Suprapubic skin (tissue), 4 donors: ENCODE data around the gene SLC66A2. TPM values are rescaled to one million over a fixed set of nuclear protein-coding genes. Genes with fewer than 3 reads are reported as not detected.
A peak's percentile ranks its signal among the peaks of the same experiment; 100 is the strongest.

Experiments
- DNase-seq, 2 donors: peaks; one replicate each; pipeline ENCODE4 v3.0.0-alpha.2; 2019; ENCODE audit warnings: low spot score in 2 of 2
- H3K27ac ChIP-seq: fragments of 200-600 bp; sonication (generic); one replicate; pipeline ENCODE4 v1.5.1; 2019
- H3K27me3 ChIP-seq: fragments of 200-600 bp; sonication (generic); one replicate; pipeline ENCODE4 v1.5.1; 2019
- H3K36me3 ChIP-seq: fragments of 200-600 bp; sonication (generic); one replicate; pipeline ENCODE4 v1.5.1; 2019
- H3K4me1 ChIP-seq: fragments of 200-600 bp; sonication (generic); one replicate; pipeline ENCODE4 v1.5.1; 2019
- H3K4me3 ChIP-seq: fragments of 200-600 bp; sonication (generic); one replicate; pipeline ENCODE4 v1.5.1; 2019; ENCODE audit warnings: mild to moderate bottlenecking
- H3K9me3 ChIP-seq: fragments of 200-600 bp; sonication (generic); one replicate; pipeline ENCODE4 v1.5.1; 2019
- EP300 ChIP-seq: sonication (generic); formaldehyde crosslinking; IDR thresholded peaks from one replicate; pipeline ENCODE4 v1.6.1; 2017; ENCODE audit warnings: antibody characterized with exemption
- POLR2A ChIP-seq, 2 donors: fragments of 450-650 bp; IDR thresholded peaks; one replicate each; pipeline ENCODE4 v1.6.1; 2017; ENCODE audit warnings: antibody characterized with exemption in 2 of 2, mild to moderate bottlenecking in 2 of 2, moderate library complexity in 2 of 2
- POLR2AphosphoS5 ChIP-seq, 3 donors: sonication (generic); formaldehyde crosslinking; IDR thresholded peaks; one replicate each; pipeline ENCODE4 v1.6.1; 2017; ENCODE audit warnings: antibody characterized with exemption in 3 of 3
- WGBS: methylation state at CpG from one replicate; pipeline ENCODE4 v1.1.5; 2018; 5-methylcytosine and 5-hydroxymethylcytosine counted together
- total RNA-seq, 4 donors: library from RNA; depleted of rRNA; stranded (reverse); fragments of >200 nt; gene quantifications; one replicate each; pipeline ENCODE4 v1.1.0, GENCODE V29; 2016
- TF ChIP-seq, protein P1 (sequence below), 2 donors: fragments of 200-600 bp in 1 of 2; fragments of 450-650 bp in 1 of 2; sonication (generic) in 1 of 2; IDR thresholded peaks; one replicate each; pipeline ENCODE4 v1.5.1; 2016 to 2019; ENCODE audit warnings: antibody characterized with exemption in 2 of 2, mild to moderate bottlenecking in 1 of 2, moderate library complexity in 1 of 2

The SLC66A2 gene
- total RNA-seq, 4 donors from 2014 or later: 53.4 to 84.7 (median 79.3) TPM

- H3K9me3 ChIP-seq: no peaks in the 10 kb centered on the region
- peaks cover 20% of the 10 kb centered on the region for H3K27me3 ChIP-seq
- peak in 1 of 2 donors; percentile 47 for DNase-seq
- H3K27ac ChIP-seq: no peak overlapping the region
- no peak overlapping the region for H3K4me3 ChIP-seq
- TF ChIP-seq POLR2AphosphoS5 (IDR thresholded peaks at IDR 0.05) (no peak), EP300 (no peak), POLR2A (IDR thresholded peaks at IDR 0.05) (no peak)
- TF ChIP-seq, protein P1, sequence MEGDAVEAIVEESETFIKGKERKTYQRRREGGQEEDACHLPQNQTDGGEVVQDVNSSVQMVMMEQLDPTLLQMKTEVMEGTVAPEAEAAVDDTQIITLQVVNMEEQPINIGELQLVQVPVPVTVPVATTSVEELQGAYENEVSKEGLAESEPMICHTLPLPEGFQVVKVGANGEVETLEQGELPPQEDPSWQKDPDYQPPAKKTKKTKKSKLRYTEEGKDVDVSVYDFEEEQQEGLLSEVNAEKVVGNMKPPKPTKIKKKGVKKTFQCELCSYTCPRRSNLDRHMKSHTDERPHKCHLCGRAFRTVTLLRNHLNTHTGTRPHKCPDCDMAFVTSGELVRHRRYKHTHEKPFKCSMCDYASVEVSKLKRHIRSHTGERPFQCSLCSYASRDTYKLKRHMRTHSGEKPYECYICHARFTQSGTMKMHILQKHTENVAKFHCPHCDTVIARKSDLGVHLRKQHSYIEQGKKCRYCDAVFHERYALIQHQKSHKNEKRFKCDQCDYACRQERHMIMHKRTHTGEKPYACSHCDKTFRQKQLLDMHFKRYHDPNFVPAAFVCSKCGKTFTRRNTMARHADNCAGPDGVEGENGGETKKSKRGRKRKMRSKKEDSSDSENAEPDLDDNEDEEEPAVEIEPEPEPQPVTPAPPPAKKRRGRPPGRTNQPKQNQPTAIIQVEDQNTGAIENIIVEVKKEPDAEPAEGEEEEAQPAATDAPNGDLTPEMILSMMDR (IDR thresholded peaks at IDR 0.05): no peak
- no peaks in the 10 kb centered on the region for H3K36me3 ChIP-seq
- WGBS: 91% methylated on average over 15 of the region's 15 CpGs
- H3K4me1 ChIP-seq: no peaks in the 10 kb centered on the region
Measured at GRCh38 chr18:79862562-79862961, 88.9 kb downstream of the SLC66A2 start.

- TF ChIP-seq POLR2A (IDR thresholded peaks at IDR 0.05): no peak
- TF ChIP-seq, protein P1 (IDR thresholded peaks at IDR 0.05): no peak
- no peak for TF ChIP-seq POLR2AphosphoS5 (IDR thresholded peaks at IDR 0.05)
- TF ChIP-seq EP300: no peak
- DNase-seq: no peak
- peaks cover 20% of the 10 kb centered on the region for H3K27me3 ChIP-seq
- H3K4me3 ChIP-seq: no peak overlapping the region
- no peak overlapping the region for H3K27ac ChIP-seq
- 86% methylated on average over 2 of the region's 2 CpGs for WGBS
- H3K36me3 ChIP-seq: no peaks in the 10 kb centered on the region
- no peaks in the 10 kb centered on the region for H3K9me3 ChIP-seq
- H3K4me1 ChIP-seq: peaks cover 5% of the 10 kb centered on the region
Measured at GRCh38 chr18:79861687-79862086, 89.8 kb downstream of the SLC66A2 start.

- H3K9me3 ChIP-seq: no peaks in the 10 kb centered on the region
- H3K4me1 ChIP-seq: peaks cover 15% of the 10 kb centered on the region
- TF ChIP-seq EP300: no peak
- TF ChIP-seq, protein P1 (IDR thresholded peaks at IDR 0.05): no peak
- TF ChIP-seq POLR2A (IDR thresholded peaks at IDR 0.05): no peak
- no peak for TF ChIP-seq POLR2AphosphoS5 (IDR thresholded peaks at IDR 0.05)
- peak in 1 of 2 donors; percentile 62 for DNase-seq
- no peaks in the 10 kb centered on the region for H3K36me3 ChIP-seq
- peaks cover 20% of the 10 kb centered on the region for H3K27me3 ChIP-seq
- no peak overlapping the region for H3K4me3 ChIP-seq
- H3K27ac ChIP-seq: no peak overlapping the region
- 83% methylated on average over 7 of the region's 7 CpGs for WGBS
Measured at GRCh38 chr18:79859314-79859713, 92.1 kb downstream of the SLC66A2 start.

- WGBS: 31% methylated on average over 11 of the region's 14 CpGs
- Histone ChIP-seq H3K4me1 (peaks cover 15% of the 10 kb centered on the region), H3K4me3 (peak overlapping the region; percentile 3), H3K27me3 (peaks cover 6% of the 10 kb centered on the region), H3K27ac (no peak overlapping the region), H3K9me3 (no peaks in the 10 kb centered on the region), H3K36me3 (no peaks in the 10 kb centered on the region)
- TF ChIP-seq POLR2A (IDR thresholded peaks at IDR 0.05): no peak
- TF ChIP-seq POLR2AphosphoS5 (IDR thresholded peaks at IDR 0.05): no peak
- DNase-seq: peak in 1 of 2 donors; percentile 50
Measured at GRCh38 chr18:79857082-79857671, 94.3 kb downstream of the SLC66A2 start.

DNA sequence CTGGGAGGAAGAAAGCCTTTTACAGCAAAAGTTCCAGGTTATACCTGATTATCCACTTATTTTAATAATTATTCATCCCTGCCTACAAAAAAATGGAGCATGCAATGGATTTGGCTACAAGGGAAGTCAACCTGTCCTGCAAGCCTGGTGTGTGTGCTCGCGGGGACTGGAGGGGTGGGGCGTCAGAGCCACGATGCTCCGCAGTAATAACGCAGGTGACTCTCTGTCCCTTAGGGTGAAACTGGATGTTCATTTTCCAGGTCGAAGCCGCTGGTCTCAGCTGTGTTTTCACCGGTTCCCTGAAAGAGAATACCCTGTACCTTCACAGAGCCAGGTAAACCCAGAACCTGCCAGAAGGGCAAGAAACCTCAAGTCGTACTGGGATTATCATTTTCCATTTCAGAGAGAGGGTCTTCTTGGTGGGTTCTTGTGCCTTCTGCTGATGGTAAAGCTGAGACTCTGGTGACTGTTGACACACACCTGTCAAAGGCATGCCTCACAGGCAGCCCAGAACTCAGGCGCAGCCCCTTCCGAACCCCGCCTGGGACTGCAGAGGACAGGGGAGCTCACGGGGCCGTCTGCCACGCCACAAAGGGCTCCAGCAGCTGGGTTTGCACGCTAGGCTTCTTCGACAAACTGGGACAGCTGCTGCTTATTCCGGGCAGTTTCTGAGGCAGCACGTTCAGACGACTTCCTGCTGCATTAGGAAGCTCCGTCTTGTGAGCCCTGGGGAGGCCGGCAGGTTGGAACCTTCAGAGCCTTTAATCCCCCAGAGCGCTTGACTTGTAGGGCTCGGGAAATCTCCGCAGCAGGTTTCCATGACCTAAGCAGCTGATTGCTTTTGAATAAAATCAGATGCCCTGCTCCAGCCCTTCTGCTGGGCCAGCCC is 95.1 kb downstream of the SLC66A2 start:
- Histone ChIP-seq H3K27ac (no peak overlapping the region), H3K36me3 (no peaks in the 10 kb centered on the region), H3K27me3 (peaks cover 6% of the 10 kb centered on the region), H3K4me1 (peaks cover 15% of the 10 kb centered on the region), H3K9me3 (no peaks in the 10 kb centered on the region), H3K4me3 (peak overlapping the region; percentile 3)
- TF ChIP-seq, protein P1 (IDR thresholded peaks at IDR 0.05): no peak
- no peak for TF ChIP-seq POLR2A (IDR thresholded peaks at IDR 0.05)
- no peak for TF ChIP-seq POLR2AphosphoS5 (IDR thresholded peaks at IDR 0.05)
- TF ChIP-seq EP300: no peak
- DNase-seq: peak in 1 of 2 donors; percentile 79
- 36% methylated on average over 19 of the region's 26 CpGs for WGBS
